HG03066 (cell line): ENCODE data around the gene C3orf22.
"Not testable (repeated sequence)": the region's sequence is repeated elsewhere in the genome, so short reads cannot be mapped to it uniquely, and the experiment has no call there.

Experiments
- ATAC-seq: cut with Tn5 transposase; IDR thresholded peaks from one replicate; pipeline ENCODE4 v1.9.1; 2021; ENCODE audit warnings: low read depth; ENCODE audit not compliant: unreplicated experiment

Gene C3orf22

GRCh38 chr3:126544596-126545281 lies 14.0 kb downstream of the C3orf22 start:
- ATAC-seq = no peak

DNA sequence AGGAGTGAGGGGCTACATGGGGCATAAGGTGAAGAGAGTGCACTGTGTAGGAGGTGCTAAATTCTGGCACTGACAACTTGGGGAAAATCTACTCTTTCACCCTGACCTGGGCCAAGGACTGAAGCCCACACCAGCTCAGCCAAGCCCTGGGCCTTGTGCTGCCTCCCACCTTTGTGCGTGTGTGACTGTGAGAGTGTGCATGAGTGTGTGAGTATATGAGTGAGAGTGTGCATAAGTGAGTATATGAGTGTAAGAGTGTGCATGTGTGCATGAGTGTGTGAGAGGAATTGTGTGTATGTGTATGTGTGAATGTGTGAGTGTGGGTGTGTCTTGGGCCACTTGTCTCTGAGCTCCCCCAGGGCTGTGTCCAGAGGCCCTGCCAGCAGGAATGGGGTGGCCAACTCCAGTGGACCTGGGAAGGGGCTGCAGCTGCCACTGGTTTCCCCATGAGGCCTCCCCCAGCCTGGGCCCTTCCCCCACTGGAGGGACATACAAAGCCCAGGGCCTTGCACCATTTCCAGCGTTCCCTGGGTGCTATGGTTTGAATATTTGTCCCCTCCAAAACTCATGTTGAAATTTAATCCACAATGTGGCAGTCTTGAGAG lies 15.2 kb downstream of the C3orf22 start:
- no peak for ATAC-seq

- no peak for ATAC-seq
These were observed 16.1 kb downstream of the C3orf22 start for GRCh38 chr3:126542340-126543241.

DNA sequence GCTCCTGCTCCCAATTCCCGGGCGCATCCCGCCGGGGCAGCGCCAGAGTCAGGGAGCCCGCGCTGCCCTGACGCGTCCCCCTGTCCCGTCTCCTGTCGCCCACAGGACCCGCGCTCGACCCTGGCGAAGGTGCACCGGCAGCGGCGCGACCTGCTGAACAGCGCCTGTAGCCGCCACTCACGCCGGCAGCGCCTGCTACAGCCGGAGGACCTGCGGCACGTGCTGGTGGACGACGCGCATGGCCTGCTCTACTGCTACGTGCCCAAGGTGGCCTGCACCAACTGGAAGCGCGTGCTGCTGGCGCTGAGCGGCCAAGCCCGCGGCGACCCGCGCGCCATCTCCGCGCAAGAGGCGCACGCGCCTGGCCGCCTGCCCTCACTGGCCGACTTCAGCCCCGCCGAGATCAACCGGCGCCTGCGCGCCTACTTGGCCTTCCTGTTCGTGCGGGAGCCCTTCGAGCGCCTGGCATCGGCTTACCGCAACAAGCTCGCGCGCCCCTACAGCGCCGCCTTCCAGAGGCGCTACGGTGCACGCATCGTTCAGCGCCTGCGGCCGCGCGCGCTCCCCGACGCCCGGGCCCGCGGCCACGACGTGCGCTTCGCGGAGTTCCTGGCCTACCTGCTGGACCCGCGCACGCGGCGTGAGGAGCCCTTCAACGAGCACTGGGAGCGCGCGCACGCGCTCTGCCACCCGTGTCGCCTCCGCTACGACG lies 16.9 kb downstream of the C3orf22 start:
- no peak for ATAC-seq

DNA sequence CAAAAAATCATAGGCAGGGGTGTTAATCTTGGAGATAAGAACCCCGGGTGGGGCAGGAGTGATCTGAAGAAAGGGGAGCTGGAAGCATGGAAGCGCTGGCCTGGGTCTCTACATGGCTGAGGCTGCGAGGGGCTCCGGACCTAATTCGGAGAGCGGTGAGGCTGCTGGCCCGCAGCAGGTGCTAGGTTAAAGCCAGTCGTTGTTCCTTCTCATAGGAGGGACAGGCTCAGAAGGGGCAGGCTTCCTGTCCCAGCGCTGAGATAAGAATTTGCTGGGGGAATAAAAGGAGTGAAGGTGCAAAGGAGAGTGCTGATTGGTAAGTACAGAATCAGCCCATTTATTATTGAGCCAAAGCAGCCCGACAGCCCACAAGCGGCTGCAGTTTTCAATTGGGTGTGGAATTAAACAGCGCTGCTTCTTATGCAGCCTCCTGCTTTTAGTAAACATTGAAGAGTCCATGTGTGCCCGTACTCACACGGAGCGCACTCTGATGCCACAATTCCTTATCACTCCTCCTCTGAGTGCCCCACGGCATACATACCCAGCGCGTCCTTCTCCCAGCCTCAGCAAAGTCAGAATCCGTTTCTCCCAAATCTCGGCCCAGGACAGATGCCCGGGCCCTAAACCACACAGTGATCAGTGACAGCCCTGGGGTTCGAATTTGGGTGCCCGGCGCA lies 17.6 kb downstream of the C3orf22 start:
- ATAC-seq = no peak

DNA sequence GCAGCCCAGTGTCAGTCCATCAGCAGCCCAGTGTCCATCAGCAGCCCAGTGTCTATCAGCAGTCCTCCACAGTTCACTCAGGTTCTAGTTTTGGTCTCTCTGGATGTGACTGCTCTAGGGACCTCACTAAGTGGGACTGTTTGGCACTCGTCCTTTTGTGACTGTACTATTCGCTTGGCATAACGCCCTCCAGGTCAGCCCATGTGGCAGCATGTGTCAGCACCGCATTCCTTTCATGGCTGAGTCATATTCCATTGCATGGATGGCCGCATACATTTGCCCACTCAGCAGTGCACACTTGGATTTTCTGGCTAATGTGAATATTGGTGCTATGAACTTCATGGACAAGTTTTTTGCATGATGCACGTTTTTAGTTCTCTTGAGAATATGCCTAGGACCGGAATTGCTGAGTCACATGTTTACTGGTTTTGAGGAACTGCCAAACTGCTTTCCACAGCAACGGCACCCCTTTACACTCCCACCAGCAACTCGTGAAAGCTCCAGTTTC lies 18.3 kb downstream of the C3orf22 start:
- ATAC-seq = no peak

GRCh38 chr3:126539558-126540250 lies 19.0 kb downstream of the C3orf22 start:
- no peak for ATAC-seq

DNA sequence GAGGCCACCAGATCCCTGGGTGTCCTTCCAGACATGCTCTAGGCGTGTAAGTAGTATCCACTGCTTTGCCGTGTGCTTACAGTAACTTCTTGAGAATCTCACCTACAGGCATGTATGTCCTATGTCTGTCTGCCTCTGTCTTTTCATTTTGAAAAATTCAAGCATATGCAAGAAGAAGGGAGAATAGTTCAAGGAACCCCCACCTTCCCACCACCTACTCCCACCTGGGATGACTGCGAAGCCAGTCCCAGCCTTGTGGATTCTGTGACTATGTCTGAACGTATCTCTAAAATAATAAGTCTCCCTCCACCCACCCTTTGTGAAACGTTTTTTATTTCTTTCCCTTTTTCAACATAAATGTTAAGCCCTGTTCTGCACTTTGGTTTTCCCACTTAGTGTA lies 19.8 kb downstream of the C3orf22 start:
- no peak for ATAC-seq

DNA sequence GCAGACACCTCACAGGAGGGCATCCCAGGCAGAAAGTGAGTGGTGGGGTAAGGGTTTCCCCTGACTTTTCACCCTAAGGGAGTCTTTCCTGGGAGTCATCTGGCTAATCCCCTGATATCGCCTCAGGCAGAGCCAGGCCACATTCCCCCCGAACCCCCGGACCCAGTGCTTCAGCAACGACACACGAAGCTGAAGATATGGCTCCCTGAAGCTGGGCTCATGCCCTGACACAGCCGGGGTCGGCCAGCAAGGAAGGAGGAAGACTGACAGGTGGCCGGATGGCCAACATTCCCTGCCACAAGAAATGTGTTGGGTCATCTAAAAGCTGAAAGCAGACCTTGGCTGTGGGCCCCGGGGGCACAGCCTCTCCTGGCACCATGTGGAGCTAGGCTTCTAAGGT lies 20.4 kb downstream of the C3orf22 start:
- no peak for ATAC-seq

DNA sequence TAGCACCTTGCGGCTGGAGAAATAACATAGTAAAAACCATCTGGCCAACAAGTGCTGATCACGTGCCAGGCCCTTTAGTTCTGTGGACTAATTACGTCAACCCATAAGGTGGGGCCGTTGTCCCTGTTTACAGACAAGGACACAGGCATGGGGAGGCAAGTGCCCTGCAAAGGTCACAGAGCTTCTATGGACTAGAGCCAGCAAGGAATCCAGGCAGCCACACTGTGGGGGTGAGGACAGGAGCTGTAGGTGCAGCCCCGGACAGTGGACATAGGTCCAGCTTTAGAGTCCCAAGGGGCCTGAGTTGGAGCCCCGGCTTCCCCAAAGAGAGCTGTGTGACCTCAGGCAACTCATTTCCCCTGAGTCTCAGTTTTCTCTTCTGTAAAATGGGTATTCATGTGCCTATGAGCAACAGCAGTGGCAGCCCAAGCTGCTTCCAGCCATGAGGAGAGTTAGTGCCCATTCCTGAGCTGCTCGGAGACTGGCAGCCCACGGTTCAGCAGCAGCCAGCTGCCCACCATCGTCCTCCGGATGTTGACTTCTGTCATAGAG lies 20.9 kb downstream of the C3orf22 start:
- ATAC-seq = no peak

DNA sequence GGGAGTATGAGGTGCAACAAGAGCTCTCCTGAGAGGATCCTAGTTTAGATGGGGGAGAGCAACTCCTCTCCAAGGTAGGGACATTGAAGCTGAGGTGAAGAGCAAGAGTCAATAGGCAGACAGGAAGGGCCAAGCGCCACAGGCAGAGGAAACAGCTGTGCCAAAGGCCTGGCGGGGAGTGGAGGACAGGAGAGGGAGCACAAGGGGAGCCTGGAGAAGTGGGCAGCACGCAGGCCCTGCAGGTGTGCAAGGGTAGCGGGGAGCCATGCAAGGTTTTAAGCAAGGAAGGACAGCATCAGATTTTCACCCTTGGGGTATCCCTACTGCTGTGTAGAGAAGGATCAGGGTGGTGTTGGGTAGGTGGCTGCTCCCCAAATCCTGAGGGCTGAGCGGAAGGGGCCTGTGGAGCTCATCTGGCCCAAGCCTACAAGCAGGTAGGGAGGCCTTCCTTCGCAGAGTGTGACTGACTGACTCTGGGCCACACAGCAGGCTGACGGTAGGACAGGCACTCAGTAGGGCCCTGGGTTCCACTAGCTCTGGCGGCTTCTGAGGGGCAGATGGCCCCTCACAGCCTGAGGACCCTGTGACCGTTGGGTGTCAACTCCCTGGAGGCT lies 21.5 kb downstream of the C3orf22 start:
- no peak for ATAC-seq

DNA sequence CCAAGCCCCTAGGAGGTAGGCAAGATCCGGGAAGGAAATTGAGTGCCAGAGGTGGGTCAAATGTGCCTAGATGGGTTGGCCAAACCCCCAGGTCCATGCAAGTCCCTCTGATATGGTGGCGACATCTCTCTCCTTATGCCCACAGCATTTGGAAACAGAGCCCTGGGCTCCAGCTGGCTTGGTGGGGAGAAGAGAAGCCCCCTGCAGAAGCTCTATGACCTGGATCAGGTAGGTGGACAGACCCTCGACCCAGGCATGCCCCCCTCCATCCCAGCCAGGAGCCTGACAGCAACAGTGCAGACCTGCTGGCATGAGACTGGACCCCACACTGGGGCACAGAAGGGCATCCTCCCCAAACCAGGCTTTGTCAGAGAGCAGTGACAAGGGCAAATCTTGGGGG lies 22.6 kb downstream of the C3orf22 start:
- ATAC-seq = no peak

GRCh38 chr3:126535636-126536035 lies 23.1 kb downstream of the C3orf22 start:
- no peak for ATAC-seq

DNA sequence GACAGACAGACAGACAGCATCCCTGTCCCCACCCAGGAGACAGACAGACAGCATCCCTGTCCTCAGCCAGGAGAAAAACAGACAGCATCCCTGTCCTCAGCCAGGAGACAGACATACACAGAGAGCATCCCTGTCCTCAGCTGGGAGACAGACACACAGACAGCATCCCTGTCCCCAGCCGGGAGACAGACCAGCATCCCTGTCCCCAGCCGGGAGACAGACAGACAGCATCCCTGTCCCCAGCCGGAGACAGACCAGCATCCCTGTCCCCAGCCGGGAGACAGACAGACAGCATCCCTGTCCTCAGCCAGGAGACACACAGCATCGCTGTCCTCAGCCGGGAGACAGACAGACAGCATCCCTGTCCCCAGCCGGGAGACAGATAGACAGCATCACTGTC lies 24.0 kb downstream of the C3orf22 start:
- not testable (repeated sequence) for ATAC-seq

- ATAC-seq = no peak
These were observed 25.2 kb downstream of the C3orf22 start for GRCh38 chr3:126533506-126533905.

- ATAC-seq = no peak
These were observed 27.7 kb downstream of the C3orf22 start for GRCh38 chr3:126531051-126531330.

GRCh38 chr3:126530171-126531050 lies 28.3 kb downstream of the C3orf22 start:
- ATAC-seq = no peak

- no peak for ATAC-seq
These were observed 29.1 kb downstream of the C3orf22 start for GRCh38 chr3:126529585-126530170.
